ENCODE results near the gene BMI1.

- no peak for TF ChIP-seq POLR2A (IDR thresholded peaks at IDR 0.05)
- TF ChIP-seq CTCF (IDR thresholded peaks at IDR 0.05): no peak
Observed at GRCh38 chr10:22368402-22368801, 47.5 kb downstream of the BMI1 start.
